NOMO-1 (cell line): Measurements from ENCODE around the gene CERS2.

Experiments
- DNase-seq, 2 experiments: peaks; one replicate each; lab custom pipeline; 2025; ENCODE audit not compliant: unreplicated experiment in 2 of 2; lab: John Stamatoyannopoulos, UW

Gene CERS2

GRCh38 chr1:150922519-150922975 is 52.1 kb downstream of the CERS2 start:
- DNase-seq, result peak; percentile 40 to 77

GRCh38 chr1:150917387-150917786 is 57.2 kb downstream of the CERS2 start:
- DNase-seq, result no peak
